Measurements from ENCODE around the gene DPM2.

GRCh38 chr9:127896395-127897192, 41.1 kb downstream of the DPM2 start:
- TF ChIP-seq CTCF (IDR thresholded peaks at IDR 0.05): no peak
- TF ChIP-seq POLR2A (IDR thresholded peaks at IDR 0.05; ENCODE audit: low read length): no peak
- TF ChIP-seq MAX (IDR thresholded peaks at IDR 0.05): no peak
- no peak for TF ChIP-seq PHF8 (IDR thresholded peaks at IDR 0.05; ENCODE audit: borderline replicate concordance, low read depth)
- no peak for TF ChIP-seq POLR2AphosphoS2 (conservative IDR thresholded peaks at IDR 0.05; ENCODE audit: low read length)
- no peak for TF ChIP-seq REST (IDR thresholded peaks at IDR 0.05)
- no peak for TF ChIP-seq RAD21 (conservative IDR thresholded peaks at IDR 0.05 in 1 of 2, IDR thresholded peaks at IDR 0.05 in 1 of 2)
- no peak for TF ChIP-seq HES2 (IDR thresholded peaks at IDR 0.05)
- no peak for TF ChIP-seq EP300 (IDR thresholded peaks at IDR 0.05)
- TF ChIP-seq CHD2 (IDR thresholded peaks at IDR 0.05; ENCODE audit: low read length, partially characterized antibody): no peak
- TF ChIP-seq MAFK (IDR thresholded peaks at IDR 0.05; ENCODE audit: partially characterized antibody): no peak
- TF ChIP-seq CEBPB (IDR thresholded peaks at IDR 0.05): no peak
- TF ChIP-seq USF2 (IDR thresholded peaks at IDR 0.05): no peak

Measured in A549 (cell line).